GM10266 (cell line): ENCODE measurements around the gene HOXA5.

Experiments
- DNase-seq: peaks from one replicate; pipeline ENCODE4 v3.0.0; 2012; ENCODE audit errors: extremely low spot score
- TF ChIP-seq, protein P1 (sequence below): IDR thresholded peaks from 2 replicates; pipeline ENCODE4 v1.5.1; 2012; ENCODE audit warnings: mild to moderate bottlenecking, low read depth; ENCODE audit not compliant: control insufficient read depth, insufficient read depth; ENCODE audit errors: missing control alignments

The HOXA5 gene

GRCh38 chr7:27146491-27147198 lies 3.2 kb upstream of the HOXA5 start:
- no peak for DNase-seq
- TF ChIP-seq, protein P1, sequence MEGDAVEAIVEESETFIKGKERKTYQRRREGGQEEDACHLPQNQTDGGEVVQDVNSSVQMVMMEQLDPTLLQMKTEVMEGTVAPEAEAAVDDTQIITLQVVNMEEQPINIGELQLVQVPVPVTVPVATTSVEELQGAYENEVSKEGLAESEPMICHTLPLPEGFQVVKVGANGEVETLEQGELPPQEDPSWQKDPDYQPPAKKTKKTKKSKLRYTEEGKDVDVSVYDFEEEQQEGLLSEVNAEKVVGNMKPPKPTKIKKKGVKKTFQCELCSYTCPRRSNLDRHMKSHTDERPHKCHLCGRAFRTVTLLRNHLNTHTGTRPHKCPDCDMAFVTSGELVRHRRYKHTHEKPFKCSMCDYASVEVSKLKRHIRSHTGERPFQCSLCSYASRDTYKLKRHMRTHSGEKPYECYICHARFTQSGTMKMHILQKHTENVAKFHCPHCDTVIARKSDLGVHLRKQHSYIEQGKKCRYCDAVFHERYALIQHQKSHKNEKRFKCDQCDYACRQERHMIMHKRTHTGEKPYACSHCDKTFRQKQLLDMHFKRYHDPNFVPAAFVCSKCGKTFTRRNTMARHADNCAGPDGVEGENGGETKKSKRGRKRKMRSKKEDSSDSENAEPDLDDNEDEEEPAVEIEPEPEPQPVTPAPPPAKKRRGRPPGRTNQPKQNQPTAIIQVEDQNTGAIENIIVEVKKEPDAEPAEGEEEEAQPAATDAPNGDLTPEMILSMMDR = no peak

- no peak for DNase-seq
- TF ChIP-seq, protein P1 = no peak
Measured at GRCh38 chr7:27145914-27146412, 2.5 kb upstream of the HOXA5 start.

GRCh38 chr7:27145165-27145913 lies 1.9 kb upstream of the HOXA5 start:
- no peak for DNase-seq
- TF ChIP-seq, protein P1 = no peak

GRCh38 chr7:27144781-27145164 lies 1.3 kb upstream of the HOXA5 start:
- TF ChIP-seq, protein P1 = no peak
- no peak for DNase-seq

DNA sequence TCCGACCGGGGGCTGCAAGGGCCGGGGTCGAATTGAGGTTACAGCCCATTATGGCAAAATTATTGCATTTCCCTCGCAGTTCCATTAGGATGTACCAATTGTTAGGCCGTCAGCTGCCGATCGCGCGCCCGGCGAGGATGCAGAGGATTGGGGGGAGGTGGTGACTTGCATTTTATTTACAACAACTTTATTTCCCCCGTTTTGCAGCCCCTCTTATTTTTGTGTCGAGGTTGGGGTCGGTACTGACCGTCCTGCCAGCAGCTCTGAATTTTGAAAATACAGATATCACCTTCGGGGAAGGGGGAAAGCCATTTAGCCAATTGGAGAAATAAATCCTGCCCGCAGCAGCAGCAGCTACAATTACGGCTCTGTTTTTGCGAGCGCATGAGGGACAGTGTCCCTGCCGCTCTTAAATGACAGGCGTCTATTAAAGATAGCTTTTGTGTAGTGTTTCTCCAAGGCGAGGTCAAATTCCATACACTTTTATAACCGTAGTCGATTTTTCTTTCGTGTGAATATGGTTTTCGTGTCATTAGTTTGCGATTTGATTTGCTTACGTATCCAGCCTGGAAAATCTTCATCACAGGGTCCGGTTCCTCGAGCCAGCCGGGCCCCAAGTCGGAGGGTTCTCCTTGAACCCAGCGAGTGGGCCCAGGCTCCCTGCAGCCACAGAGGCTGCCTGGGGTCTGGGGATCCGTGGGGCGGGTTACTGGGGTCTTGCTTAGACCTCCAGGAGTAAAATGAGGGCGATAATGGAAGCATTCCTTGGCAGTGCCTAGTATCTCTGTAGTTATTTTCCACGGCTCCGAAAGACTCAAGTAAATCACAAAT lies 684 bp upstream of the HOXA5 start:
- TF ChIP-seq, protein P1 = no peak

GRCh38 chr7:27142580-27143022 lies 880 bp downstream of the HOXA5 start:
- DNase-seq = no peak

More for the DNA sequence above, 684 bp upstream of the HOXA5 start:
- DNase-seq = no peak

More at GRCh38 chr7:27142580-27143022, 880 bp downstream of the HOXA5 start:
- TF ChIP-seq, protein P1 = no peak
